ENCODE measurements around the gene CFH.

DNA sequence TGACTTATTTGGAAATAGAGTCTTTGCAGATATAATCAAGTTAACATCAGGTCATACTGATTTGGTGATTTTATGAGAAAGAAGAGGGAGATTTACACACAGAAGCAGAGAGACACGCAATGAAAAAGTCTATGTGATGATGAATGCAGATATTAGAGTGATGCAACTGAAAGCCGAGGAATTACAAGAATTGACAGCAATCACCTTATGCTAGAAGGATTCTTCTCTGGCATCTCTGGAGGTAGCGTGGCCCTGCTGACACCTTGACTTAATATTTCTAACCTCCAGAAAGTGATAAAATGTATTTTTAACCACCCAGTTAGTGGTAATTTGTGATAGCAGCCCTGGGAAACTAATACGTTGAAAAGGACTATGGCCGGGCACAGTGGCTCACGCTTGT is 14.2 kb upstream of the CFH start:
- TF ChIP-seq KDM1A (IDR thresholded peaks at IDR 0.05; ENCODE audit: borderline replicate concordance) = no peak
- TF ChIP-seq HDGF (IDR thresholded peaks at IDR 0.05) = no peak
- TF ChIP-seq CEBPB (IDR thresholded peaks at IDR 0.05; ENCODE audit: borderline replicate concordance in 1 of 2, low read depth in 2 of 2, low read length in 2 of 2) = no peak
- no peak for TF ChIP-seq CTCF (IDR thresholded peaks at IDR 0.05 in 2 of 3, conservative IDR thresholded peaks at IDR 0.05 in 1 of 3; ENCODE audit: control insufficient read depth in 2 of 3, extremely low read depth in 1 of 3, insufficient read depth in 1 of 3, low read depth in 3 of 3, low read length in 3 of 3)
- TF ChIP-seq ZZZ3 (IDR thresholded peaks at IDR 0.05; ENCODE audit: control insufficient read depth, insufficient read length, low read depth) = no peak

All from GM12878 (cell line).